Left ventricle myocardium inferior (tissue), 1 donor: ENCODE results near the gene SLC9A8. TPM values are rescaled to one million over a fixed set of nuclear protein-coding genes. Genes with fewer than 3 reads are reported as not detected.
"Not testable (repeated sequence)": the region's sequence is repeated elsewhere in the genome, so short reads cannot be mapped to it uniquely, and the experiment has no call there.

ENCODE experiments used
- DNase-seq: peaks from one replicate; pipeline ENCODE4 v3.0.0-alpha.2; 2020
- H3K27ac ChIP-seq: fragments of 200-600 bp; replicated peaks from 2 replicates; pipeline ENCODE4 v1.8.0; 2021
- H3K27me3 ChIP-seq: fragments of 200-600 bp; 2 replicates; pipeline ENCODE4 v1.8.0; 2021; ENCODE audit warnings: low read depth
- H3K36me3 ChIP-seq: fragments of 200-600 bp; 2 replicates; pipeline ENCODE4 v1.8.0; 2021
- H3K4me1 ChIP-seq: fragments of 200-600 bp; 2 replicates; pipeline ENCODE4 v1.8.0; 2021
- H3K4me3 ChIP-seq: fragments of 200-600 bp; 2 replicates; pipeline ENCODE4 v1.8.0; 2021; ENCODE audit warnings: mild to moderate bottlenecking, moderate library complexity
- H3K9me3 ChIP-seq: fragments of 200-600 bp; replicated peaks from 2 replicates; pipeline ENCODE4 v1.8.0; 2021
- CTCF ChIP-seq: fragments of 200-600 bp; IDR thresholded peaks from 2 replicates; pipeline ENCODE4 v1.8.0; 2021; ENCODE audit warnings: antibody characterized with exemption, mild to moderate bottlenecking, borderline replicate concordance
- intact Hi-C: fragments of 100-400 bp; cut with micrococcal nuclease; formaldehyde crosslinking; loops from one replicate; pipeline ENCODE4 v1.11.0; 2022
- total RNA-seq: library from RNA; stranded (reverse); fragmentation: NEBNext Ultra II Directional; extraction: Animal tissue kit (Norgen Biotek cat#: 25700); gene quantifications from one replicate; pipeline ENCODE4 v1.2.1, GENCODE V29; 2021
- donor health status: DM: no; HTN: yes; CAD: no; lungs with severe emphysema.

Gene SLC9A8
- total RNA-seq, 1 donor from 2014 or later: 4.6 TPM

GRCh38 chr20:49768204-49769047, 44.2 kb upstream of the SLC9A8 start:
- no peaks in the 10 kb centered on the region for H3K9me3 ChIP-seq
- TF ChIP-seq CTCF: no peak
- peak overlapping the region; percentile 67 for H3K27ac ChIP-seq
- no peak overlapping the region for H3K4me3 ChIP-seq
- intact Hi-C loops: no loop called here
- peaks cover 68% of the 10 kb centered on the region for H3K4me1 ChIP-seq
- no peaks in the 10 kb centered on the region for H3K36me3 ChIP-seq
- no peak for DNase-seq
- no peaks in the 10 kb centered on the region for H3K27me3 ChIP-seq

DNA sequence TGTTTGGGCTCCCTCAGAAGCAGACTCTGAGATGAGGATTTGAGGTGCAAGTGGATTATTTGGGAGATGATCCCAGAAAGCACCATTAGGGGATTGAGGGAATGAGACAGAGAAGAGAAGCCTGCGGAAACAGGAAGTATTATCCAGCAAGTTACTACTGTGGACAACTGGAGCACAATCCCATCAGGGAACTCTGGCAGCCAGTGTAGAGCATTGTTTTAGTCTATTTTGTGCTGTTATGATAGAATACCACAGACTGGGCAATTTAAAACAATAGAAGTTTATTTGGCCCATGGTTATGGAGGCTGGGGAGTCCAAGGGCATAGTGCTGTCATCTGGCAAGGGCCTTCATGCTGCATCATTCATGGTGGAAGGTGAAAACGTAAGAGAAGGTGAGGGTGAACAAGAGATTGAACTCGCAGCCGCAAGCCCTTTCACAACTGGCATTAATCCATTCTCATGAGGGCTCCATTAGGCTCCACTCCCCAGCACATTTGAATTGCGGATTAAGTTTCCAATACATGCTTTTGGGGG, 43.5 kb upstream of the SLC9A8 start:
- no peaks in the 10 kb centered on the region for H3K9me3 ChIP-seq
- H3K4me3 ChIP-seq: no peak overlapping the region
- peak overlapping the region; percentile 67 for H3K27ac ChIP-seq
- H3K27me3 ChIP-seq: no peaks in the 10 kb centered on the region
- peaks cover 62% of the 10 kb centered on the region for H3K4me1 ChIP-seq
- TF ChIP-seq CTCF: no peak
- intact Hi-C loops: no loop called here
- DNase-seq: no peak
- no peaks in the 10 kb centered on the region for H3K36me3 ChIP-seq

DNA sequence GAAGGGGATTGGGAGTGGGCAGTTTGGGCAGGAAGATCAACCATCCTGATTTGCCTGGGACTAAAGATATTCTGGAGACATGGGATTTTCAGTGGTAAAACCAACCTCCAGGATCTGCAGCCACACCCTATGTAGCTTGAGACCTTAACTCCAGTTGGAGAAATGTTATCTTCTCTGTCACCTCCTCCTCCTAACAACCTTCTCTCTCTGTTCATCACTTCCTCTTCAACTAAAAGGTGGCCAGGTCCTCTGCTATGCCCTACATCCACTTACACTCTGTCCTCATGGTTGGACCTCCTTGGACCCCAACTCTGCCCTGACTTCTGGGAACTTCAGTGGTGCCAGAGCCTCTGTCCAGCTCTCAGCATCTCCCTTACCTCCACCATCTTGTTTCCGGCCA, 42.0 kb upstream of the SLC9A8 start:
- Histone ChIP-seq H3K36me3 (no peaks in the 10 kb centered on the region), H3K27me3 (no peaks in the 10 kb centered on the region), H3K4me3 (no peak overlapping the region), H3K4me1 (peaks cover 59% of the 10 kb centered on the region), H3K9me3 (no peaks in the 10 kb centered on the region), H3K27ac (no peak overlapping the region)
- no peak for TF ChIP-seq CTCF
- DNase-seq: no peak
- intact Hi-C loops: no loop called here

DNA sequence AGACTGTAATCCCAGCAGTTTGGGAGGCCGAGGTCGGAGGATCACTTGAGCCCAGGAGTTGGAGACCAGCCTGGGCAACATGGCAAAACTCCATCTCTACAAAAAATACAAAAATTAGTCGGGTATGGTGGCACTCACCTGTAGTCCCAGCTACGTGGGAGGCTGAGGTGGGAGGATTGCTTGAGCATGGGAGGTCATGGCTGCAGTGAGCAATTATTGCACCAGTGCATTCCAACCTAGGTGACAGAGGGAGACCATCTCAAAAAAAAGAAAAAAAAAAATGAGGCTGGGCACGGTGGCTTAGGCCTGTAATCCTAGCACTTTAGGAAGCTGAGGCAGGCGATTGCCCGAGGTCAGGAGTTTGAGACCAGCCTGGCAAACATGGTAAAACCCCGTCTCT, 38.4 kb upstream of the SLC9A8 start:
- peaks cover 36% of the 10 kb centered on the region for H3K4me1 ChIP-seq
- H3K27ac ChIP-seq, intact Hi-C loops: not testable (repeated sequence)

GRCh38 chr20:49775229-49775693, 37.4 kb upstream of the SLC9A8 start:
- H3K27ac ChIP-seq: peak overlapping the region; percentile 40
- H3K9me3 ChIP-seq: no peaks in the 10 kb centered on the region
- no peak for DNase-seq
- TF ChIP-seq CTCF: no peak
- no peak overlapping the region for H3K4me3 ChIP-seq
- intact Hi-C loops: no loop called here
- no peaks in the 10 kb centered on the region for H3K36me3 ChIP-seq
- peaks cover 33% of the 10 kb centered on the region for H3K4me1 ChIP-seq
- no peaks in the 10 kb centered on the region for H3K27me3 ChIP-seq

More for the DNA sequence above, 38.4 kb upstream of the SLC9A8 start:
- not testable (repeated sequence) for H3K4me3 ChIP-seq, H3K27me3 ChIP-seq, DNase-seq, H3K9me3 ChIP-seq, H3K36me3 ChIP-seq

DNA sequence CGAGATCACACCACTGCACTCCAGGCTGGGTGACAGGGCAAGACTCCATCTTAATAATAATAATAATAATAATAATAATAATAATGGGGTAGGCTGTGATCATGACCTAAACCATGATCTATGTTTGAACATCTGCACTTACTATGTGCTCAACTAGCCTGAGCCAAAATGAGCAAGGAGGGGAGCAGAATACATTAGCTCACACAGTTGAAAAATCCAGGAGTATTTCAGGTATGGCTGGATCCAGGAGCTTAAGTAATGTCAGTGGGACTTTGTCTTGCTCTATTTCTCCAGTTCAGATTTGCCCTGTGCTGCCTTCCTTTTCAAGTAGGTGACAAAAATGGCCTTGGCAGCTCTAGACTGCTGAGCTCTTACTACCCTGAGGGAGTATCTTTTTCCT, 32.7 kb upstream of the SLC9A8 start:
- no peak for TF ChIP-seq CTCF
- H3K27ac ChIP-seq: no peak overlapping the region
- H3K4me1 ChIP-seq: peaks cover 16% of the 10 kb centered on the region
- H3K36me3 ChIP-seq: no peaks in the 10 kb centered on the region
- no peak for DNase-seq
- H3K9me3 ChIP-seq: no peaks in the 10 kb centered on the region
- no peak overlapping the region for H3K4me3 ChIP-seq
- intact Hi-C loops: no loop called here
- no peaks in the 10 kb centered on the region for H3K27me3 ChIP-seq
